GM12872 (cell line): ENCODE measurements around the gene CELSR1.

Experiments used
- CTCF ChIP-seq: IDR thresholded peaks from 3 replicates; pipeline ENCODE4 v1.5.1; 2011; ENCODE audit warnings: low read depth, mild to moderate bottlenecking, low read length, moderate library complexity; ENCODE audit not compliant: insufficient read depth

CELSR1 gene

GRCh38 chr22:46577368-46578249, 40.2 kb upstream of the CELSR1 start:
- TF ChIP-seq CTCF = no peak

- TF ChIP-seq CTCF = no peak
Observed at GRCh38 chr22:46576556-46577367, 39.3 kb upstream of the CELSR1 start.

- no peak for TF ChIP-seq CTCF
Observed at GRCh38 chr22:46575911-46576555, 38.6 kb upstream of the CELSR1 start.

GRCh38 chr22:46574993-46575910, 37.8 kb upstream of the CELSR1 start:
- no peak for TF ChIP-seq CTCF

GRCh38 chr22:46574438-46574992, 37.1 kb upstream of the CELSR1 start:
- TF ChIP-seq CTCF = no peak

GRCh38 chr22:46573781-46574437, 36.5 kb upstream of the CELSR1 start:
- no peak for TF ChIP-seq CTCF
